GM19043 (cell line): ENCODE measurements around the gene EPHB2.
"Not testable (repeated sequence)": the region's sequence is repeated elsewhere in the genome, so short reads cannot be mapped to it uniquely, and the experiment has no call there.

Experiments used
- ATAC-seq: cut with Tn5 transposase; IDR thresholded peaks from one replicate; pipeline ENCODE4 v1.9.1; 2021; ENCODE audit warnings: low read depth; ENCODE audit not compliant: unreplicated experiment

EPHB2 gene

DNA sequence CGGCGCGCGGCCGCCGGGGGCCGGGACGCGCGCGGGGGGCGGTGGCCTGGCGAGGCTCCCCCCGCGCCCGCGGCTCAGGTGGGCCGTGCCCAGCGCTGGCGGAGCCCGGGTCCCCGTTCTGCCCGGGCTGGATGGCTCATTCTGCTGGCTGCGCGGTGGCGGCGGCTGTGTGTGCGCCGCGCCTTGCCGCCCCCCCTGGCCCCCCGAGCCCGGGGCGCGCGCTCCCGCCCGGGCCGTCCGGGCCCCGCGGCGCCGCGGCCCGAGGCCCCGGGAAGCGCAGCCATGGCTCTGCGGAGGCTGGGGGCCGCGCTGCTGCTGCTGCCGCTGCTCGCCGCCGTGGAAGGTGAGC lies at the start of gene EPHB2:
EPHB2 (plus strand) TSS at position 139 of the 349 bp plus-strand sequence; CDS start at position 283, 144 bp downstream.
- no peak for ATAC-seq

DNA sequence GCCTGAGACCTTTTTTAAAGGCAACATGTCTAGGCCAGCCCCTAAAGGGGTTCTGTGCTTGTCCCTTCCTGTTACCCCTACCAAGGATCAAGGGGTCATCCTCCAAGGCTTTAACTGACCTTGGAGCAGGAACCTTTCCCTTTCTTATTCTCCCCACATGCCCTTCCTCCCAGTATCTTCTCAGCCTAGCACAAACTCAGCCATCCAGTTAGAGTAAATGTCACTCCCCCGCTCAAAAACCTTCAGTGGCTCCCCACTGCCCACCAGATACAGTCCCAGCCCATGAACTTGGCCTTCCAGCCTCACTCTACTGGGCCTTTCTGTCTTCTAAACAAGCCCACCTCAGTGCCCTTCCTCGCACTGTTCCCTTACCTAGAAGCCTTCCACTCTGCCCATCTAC lies 48.8 kb upstream of the EPHB2 start:
- no peak for ATAC-seq

DNA sequence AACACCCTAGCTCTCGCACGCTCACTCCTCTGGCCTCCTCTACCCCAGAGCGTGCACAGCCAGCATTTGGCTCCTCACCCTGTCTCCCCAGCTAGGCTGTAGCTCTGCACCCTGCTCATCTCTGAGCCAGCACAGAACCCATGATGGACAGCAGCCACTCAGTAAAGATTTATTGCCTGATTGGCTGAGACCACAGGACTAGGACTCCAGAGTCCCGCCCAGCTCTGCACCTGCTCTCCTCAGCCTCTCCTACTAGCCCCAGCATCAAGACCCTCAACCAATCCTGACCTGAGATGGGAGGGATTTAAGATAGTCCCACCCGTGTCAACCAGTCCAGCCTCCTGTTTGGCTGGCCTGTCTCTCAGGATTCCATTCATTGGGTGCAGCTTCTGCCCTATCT lies 48.3 kb upstream of the EPHB2 start:
- ATAC-seq = no peak

DNA sequence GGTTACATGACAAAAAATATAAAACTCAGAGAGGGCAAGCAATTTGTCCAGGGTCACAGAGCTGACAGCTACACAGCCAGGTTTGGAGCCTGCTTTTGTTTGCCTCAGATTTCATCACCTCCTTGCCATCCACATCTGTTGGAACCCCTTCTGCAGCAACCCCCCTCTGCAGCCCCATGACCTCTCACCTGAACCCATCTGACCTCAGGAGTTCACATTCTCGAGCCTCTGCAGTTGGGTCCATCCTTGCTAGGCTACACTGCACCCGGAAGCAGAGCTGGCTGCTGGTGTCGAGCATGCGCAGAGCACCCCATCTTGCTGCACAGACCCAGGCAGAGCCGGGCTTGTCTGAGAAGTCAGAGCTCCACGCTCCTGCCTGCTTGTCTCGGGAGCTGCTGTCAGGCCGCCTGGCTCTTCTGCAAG lies 47.6 kb upstream of the EPHB2 start:
- no peak for ATAC-seq

DNA sequence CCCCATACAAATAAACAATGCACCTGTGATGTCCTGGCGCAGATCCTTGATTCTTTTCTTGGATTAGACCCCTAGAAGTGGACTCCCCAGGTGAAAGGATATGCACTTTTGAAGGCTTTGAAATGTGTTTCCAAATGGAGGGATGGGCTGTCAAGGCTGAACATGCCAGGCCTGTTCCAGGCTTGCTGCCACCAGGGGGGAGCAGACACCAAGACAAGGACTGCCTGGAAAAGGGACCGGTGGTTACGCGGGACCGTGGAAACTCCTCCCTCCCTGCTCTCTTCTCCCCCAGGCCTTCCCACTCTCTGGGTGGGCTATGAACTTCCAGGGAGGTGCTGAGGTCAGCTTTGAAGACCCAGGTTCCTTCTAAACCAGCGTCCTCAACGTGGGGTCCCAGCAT lies 44.9 kb upstream of the EPHB2 start:
- ATAC-seq = no peak

DNA sequence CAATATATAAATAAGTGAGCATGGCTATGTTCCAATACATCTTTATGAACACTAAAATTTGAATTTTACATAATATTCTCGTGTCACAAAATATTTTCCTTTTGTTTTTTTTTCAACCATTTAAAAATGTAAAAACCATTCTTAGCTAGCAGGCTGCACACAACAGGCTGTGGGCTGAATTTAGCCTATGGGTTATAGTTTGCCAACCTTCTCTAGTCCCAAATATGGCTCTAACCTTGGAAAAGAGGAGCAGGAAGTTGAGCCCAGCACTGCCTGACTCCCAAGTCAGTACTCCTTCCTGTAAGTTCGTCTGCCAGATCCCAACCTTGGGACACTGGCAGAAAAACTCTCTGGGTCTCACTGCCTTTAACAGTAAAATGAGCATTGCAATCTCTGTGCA lies 44.2 kb upstream of the EPHB2 start:
- no peak for ATAC-seq

DNA sequence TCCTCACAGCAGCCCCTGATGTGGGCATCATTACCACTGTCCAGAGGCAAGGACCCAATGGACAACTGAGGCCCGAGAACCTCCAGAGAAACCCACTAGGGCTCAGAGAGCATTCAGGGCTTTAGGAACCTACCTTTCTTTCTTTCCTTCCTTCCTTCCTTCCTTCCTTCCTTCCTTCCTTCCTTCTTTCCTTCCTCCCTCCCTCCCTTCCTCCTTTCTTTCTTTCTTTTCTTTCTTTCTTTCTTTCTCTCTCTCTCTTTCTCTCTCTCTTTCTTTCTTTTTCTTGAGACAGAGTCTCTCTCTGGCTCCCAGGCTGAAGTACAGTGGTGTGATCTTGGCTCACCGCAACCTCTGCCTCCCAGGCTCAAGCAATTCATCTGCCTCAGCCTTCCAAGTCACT lies 41.8 kb upstream of the EPHB2 start:
- ATAC-seq = not testable (repeated sequence)

DNA sequence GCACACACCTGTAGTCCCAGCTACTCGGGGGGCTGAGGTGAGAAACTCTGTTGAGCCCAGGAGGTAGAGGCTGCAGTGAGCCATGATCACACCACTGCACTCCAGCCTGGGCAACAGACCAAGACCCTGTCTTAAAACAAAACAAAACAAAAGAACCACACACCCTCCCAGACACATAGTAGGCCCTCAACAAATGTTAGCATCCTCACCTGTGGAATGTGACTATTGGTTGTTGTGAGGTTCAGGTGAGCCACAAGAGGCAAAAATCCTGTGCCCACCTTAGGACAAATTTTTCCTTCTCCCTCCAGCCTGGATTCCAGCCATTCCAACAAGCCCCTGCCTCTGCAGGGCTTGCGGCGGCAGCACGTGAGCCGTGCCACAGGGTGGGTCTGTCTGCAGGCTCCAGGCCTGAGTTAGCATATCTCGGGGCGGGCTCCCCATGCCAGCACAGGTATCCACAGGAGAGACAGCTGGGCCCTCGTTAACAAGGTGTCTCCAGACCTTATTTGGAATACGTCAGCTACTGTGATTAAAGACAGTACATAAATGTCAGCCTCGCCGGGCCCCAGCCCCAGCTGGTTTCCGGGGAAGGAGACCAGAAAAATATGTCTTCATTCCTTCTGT lies 40.2 kb upstream of the EPHB2 start:
- no peak for ATAC-seq

DNA sequence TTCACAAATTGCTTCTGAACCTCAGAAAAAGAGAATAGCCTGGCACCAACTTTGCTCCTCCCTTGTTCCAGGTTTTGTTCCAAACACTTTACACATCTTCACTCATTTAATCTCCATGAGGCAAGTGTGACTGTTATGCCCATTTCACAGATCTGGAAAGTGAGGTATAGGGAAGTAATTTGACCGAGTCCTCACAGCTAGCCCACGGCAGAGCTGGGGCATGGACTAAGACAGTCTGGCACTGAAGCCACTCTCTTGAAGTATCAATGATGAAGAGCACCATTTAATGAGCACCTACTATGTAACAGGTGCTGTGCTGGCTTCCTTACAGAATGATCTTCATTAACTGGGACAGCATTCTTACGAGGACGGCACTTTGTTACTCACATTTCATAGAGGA lies 38.6 kb upstream of the EPHB2 start:
- ATAC-seq = no peak

DNA sequence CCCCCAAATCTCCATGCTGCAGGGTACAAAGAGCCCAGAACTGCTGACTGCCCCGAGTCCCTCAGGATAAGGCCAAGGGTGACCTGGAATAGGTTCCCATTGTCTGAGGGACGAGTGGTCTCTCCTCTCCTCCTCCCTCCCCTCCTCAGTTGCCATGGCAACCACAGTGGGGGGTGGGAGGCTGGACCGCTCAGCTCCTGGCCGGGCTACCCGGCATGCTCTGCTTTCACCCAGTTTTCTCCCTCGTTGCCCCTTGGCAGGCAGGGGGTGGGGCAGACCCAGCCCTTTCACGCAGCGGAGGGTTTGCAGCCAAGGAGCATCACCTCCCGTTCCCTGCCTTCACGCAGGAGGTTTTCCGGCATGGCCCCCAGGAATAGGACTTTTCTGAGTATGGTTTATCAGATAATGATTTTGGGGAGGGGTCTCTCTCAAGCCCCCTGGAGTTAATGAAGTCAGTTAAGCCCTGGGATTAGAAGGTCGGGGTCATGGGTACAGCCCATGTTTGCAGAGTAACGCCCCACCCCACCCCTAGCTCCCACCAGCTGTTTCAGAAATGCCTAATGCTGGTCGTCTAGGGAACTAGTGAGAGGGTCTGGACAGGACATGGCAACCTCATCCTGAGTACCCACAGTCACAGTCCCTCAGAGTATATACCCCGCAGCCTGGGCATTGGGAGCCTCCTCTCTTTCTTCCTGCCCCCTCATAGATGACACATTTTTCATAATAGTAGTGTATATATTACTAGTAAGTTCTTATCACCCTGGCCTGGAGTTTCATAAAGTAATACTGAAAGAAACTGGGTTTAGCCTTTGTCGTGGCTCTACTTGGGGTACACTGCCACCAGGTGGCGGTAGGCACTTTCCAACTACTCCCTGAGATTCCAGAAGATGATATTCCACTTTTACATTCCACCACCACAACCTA lies 36.9 kb upstream of the EPHB2 start:
- no peak for ATAC-seq

DNA sequence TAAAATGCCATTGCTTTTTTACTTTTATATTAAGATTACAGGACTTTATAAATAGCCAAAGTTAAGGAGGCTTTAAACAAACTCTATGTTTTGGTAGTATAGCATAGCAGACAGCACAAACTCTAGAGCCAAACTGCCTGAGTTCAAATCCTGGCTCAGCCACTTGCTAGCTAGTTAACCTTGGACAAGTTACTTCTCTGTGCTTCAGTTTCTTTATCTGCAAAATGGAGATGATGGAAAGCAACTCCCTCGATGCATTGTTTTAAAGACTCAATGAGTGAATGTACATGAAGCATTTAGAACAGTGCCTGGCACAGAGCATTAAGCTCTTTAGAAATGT lies 36.3 kb upstream of the EPHB2 start:
- no peak for ATAC-seq

DNA sequence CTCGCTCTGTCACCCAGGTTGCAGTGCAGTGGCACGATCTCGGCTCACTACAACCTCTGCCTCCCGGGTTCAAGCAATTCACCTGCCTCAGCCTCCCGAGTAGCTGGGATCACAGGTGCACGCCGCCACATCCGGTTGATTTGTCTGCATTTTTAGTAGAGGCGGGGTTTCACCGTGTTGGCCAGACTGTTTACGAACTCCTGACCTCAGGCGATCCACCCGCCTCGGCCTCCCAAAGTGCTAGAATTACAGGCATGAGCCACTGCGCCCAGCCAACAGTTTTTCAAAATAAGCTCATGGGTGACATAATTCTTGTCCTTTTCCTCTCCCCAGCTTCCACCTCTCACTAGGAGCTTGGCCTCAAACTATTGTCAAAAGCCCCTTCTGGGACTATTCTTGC lies 34.5 kb upstream of the EPHB2 start:
- not testable (repeated sequence) for ATAC-seq

DNA sequence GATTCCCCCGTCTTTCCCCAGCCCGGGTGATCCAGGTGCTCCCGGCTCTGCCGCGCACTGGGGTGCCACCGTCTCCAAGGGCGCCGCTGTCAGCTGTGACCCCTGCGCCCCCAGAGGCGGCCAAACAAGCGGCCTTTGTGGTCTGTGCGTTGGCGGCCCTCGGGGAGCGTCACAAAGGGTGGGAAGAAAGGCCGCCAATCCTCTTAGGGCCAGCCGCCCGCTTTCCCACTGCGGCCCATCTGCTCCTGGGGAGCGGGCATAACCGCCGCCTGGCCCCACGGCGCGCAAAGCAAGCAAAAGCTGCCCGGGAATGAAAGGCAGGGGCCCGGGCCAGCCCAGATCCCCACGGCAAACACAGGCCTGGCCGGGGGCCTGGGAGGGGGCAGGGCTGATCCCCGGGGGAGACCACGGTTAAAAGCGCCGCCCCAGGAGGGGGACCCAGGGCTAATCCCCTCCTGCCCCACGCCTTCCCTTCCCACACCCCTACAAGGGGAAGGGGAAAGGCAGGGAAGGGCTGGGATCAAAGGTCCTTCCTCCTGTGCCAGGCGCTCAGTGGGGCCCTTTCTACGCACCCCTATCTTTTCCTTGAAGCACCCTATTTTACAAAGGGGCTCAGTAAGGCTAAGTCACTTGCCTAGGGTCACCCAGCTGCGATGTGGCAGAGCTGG lies 33.6 kb upstream of the EPHB2 start:
- ATAC-seq = no peak

DNA sequence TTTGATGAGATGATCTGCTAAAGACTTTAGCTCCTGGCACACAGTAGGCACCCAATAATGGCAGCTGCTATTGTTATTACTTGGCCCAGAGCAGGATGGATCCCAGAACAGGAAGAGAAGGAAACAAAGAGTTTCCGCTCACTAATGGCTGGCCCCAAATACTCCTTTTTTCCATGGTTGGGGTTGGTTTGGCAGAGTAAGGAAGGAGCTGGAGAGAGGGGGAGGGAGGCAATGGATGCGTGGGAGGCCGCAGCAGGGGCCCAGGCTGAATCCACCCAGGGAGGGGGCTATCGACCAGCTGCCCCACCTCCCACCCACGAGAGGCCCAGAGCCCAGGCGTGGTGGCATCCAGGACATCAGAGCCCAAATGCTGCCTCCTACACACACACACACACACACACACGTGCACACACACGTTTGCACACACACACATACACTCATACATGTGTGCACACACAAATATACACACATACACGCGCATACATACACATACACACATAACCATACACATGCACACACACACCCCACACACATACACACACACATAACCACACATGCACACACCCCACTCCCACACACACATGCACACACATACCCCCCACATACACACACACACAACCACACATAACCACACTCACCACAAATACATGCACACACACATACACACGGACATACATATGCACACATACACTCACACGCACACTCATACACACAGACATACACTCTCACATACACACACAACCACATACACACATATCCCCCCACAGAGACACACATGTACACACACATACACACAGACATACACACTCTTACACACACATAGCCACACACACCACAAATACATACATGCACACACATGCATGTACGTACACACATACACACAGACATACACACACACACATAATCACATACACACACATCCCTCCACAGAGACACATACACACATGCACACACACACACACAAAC lies 32.4 kb upstream of the EPHB2 start:
- ATAC-seq = no peak

DNA sequence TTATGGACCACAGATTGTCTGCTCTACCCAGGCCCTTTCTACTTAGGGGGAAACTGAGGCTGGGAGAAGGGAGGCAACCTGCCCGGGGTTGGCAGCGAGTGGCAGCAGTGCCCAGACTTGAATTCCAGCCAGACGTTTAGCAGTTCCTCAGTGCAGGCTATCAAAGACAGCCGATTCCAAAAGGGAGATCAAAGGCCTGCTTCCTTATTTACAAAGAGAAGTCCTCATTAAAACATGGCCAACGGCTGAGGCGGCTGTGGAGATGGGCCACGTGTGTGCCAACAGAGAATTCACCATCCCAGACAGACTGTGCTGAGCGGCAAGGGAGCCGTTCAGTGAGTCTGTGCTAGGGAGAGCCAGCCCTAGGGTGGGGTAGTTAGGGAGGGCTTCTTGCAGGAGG lies 29.9 kb upstream of the EPHB2 start:
- ATAC-seq = no peak

DNA sequence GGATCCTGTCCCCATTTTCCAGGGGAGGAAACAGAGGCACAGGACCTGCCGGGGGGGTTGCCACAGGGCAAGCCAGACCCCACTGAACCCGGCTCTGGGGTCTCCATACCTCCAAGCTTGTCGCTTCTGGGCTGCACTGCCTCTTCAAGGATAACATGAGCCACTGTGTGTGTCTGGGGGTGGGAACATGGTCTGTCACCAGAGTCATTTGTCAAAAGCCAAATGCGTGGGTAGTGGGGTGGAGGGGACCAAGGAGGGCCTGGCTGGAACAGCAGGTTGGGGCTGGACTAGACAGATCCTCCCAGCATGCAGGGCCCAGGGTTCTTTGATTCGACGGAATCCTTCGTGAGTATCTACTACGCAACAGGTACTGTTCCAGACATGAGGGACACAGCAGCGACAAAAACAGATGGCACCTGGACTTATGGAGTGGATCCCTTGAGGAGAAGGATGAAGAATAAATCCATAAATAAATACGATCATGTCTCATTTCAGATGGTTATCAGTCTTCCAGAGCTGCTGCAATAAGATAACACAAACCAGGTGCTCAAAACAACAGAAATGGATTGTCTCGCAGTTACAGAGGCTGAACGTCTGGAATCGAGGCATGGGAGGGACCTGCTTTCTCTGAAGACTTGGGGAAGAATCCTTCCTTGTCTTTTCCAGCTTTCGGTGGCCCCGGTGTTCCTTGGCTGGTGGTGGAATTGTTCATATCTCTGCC lies 28.9 kb upstream of the EPHB2 start:
- no peak for ATAC-seq

DNA sequence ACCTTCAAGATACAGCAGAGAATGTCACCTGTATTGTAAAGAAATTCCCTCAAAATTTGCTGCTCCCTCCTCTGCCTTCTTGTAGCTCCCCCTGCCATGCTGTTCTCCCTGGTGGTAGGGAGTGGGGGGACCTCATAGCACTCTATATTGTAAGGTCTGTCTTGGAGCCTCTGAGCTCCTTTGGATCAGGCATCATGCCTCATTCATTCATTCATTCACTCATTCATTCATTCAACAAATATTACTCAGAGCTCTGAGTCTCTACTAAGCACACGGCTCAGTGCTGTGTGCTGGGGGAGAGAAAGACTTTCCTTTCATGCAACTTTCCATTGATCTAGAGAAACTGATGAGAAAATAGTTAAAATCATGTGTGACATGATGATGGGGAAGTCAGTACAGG lies 27.1 kb upstream of the EPHB2 start:
- ATAC-seq = no peak

DNA sequence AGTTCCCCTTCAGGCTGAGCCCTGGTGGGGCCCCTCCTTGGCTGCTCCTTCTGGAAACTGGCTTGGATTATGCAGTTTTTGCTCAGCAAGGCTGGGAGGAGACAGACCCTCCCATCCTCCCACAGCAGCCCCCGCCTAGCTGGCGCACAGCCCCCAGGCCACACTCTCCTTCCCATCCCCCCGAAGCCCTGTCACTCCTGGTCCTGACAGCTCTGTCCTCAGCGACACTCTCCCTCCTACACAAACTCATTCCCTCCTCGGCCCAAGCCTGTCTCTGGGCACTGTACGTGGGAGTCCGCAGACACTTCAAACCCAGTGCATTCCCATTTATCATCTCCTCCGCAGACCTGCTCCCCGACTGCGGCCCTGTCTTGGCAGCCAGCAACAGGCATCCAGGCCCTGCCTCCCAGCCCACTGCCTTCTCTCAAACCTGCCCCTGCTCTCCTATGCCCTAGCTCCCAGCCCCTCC lies 25.0 kb upstream of the EPHB2 start:
- no peak for ATAC-seq

DNA sequence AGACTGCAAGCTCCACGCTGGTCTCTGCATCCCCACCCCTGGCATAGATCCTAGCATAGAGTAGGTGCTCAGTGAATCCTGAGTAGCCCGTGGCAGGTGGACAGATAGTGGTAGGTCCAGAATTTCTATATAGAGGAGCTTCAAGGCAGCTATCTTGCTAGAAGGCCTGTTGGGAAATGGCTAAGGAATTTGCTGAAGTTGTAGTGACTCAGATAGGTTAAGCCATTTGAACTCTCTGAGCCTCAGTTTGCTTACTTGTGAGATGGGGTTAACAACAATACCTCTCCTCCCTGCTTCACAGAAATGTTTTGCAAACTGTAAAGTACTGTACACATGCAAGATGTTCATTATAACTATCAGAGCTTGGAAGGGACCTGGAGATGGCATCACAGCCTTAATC lies 23.4 kb upstream of the EPHB2 start:
- ATAC-seq = no peak

DNA sequence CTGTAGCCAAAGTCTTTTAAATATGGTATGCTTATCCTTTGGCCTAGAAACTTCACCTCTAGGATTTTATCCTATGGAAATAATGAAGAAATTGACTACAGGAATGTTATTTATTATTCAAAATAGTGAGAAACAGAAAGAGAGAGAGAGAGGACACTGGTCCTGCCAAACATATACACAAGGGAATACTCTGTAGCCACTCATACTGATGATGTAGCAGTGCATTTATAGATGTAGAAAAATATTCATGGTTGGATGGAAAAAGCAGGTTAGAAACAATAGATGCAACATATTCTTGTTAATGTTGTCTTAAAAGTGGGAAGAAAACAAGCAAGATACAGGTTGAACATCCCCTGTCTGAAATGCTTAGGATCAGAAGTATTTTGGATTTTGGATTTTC lies 22.2 kb upstream of the EPHB2 start:
- ATAC-seq = no peak
